ENCODE data around the gene C14orf180.

DNA sequence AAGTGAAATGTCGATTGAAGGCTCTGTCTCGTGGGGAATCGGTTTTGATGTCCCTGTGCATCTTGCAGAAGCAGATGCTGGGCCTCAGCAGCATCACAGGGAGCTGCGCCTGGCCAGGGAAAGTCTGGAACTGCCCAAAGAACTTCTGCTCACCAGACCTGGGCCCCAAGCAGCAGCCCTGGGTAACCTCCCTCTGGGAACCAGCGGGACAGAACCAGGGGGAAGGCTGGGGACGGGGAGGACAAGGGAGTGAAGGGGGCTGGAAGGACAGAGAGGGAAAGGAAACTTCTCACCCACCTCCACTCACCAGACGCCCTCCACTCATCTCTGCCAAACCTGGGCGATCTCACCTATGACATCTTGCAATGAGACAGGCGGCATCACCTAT lies 26.8 kb upstream of the C14orf180 start:
- TF ChIP-seq SRF (IDR thresholded peaks at IDR 0.05; ENCODE audit: low read depth in 2 of 2, low read length in 2 of 2) (no peak), CHD1 (IDR thresholded peaks at IDR 0.05; ENCODE audit: low read depth, low read length) (no peak), TBL1XR1 (IDR thresholded peaks at IDR 0.05; ENCODE audit: low read depth, low read length) (no peak), MTA3 (IDR thresholded peaks at IDR 0.05; ENCODE audit: borderline replicate concordance, low read length) (no peak), SUZ12 (IDR thresholded peaks at IDR 0.05; ENCODE audit: unreplicated experiment) (no peak), EZH2 (IDR thresholded peaks at IDR 0.05; ENCODE audit: borderline replicate concordance, control insufficient read depth, low read depth, low read length) (no peak)
- TF ChIP-seq, protein P1, sequence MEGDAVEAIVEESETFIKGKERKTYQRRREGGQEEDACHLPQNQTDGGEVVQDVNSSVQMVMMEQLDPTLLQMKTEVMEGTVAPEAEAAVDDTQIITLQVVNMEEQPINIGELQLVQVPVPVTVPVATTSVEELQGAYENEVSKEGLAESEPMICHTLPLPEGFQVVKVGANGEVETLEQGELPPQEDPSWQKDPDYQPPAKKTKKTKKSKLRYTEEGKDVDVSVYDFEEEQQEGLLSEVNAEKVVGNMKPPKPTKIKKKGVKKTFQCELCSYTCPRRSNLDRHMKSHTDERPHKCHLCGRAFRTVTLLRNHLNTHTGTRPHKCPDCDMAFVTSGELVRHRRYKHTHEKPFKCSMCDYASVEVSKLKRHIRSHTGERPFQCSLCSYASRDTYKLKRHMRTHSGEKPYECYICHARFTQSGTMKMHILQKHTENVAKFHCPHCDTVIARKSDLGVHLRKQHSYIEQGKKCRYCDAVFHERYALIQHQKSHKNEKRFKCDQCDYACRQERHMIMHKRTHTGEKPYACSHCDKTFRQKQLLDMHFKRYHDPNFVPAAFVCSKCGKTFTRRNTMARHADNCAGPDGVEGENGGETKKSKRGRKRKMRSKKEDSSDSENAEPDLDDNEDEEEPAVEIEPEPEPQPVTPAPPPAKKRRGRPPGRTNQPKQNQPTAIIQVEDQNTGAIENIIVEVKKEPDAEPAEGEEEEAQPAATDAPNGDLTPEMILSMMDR (IDR thresholded peaks at IDR 0.05 in 2 of 3, conservative IDR thresholded peaks at IDR 0.05 in 1 of 3; ENCODE audit: control insufficient read depth in 2 of 3, extremely low read depth in 1 of 3, insufficient read depth in 1 of 3, low read depth in 3 of 3, low read length in 3 of 3), result no peak
- TF ChIP-seq, protein P2, sequence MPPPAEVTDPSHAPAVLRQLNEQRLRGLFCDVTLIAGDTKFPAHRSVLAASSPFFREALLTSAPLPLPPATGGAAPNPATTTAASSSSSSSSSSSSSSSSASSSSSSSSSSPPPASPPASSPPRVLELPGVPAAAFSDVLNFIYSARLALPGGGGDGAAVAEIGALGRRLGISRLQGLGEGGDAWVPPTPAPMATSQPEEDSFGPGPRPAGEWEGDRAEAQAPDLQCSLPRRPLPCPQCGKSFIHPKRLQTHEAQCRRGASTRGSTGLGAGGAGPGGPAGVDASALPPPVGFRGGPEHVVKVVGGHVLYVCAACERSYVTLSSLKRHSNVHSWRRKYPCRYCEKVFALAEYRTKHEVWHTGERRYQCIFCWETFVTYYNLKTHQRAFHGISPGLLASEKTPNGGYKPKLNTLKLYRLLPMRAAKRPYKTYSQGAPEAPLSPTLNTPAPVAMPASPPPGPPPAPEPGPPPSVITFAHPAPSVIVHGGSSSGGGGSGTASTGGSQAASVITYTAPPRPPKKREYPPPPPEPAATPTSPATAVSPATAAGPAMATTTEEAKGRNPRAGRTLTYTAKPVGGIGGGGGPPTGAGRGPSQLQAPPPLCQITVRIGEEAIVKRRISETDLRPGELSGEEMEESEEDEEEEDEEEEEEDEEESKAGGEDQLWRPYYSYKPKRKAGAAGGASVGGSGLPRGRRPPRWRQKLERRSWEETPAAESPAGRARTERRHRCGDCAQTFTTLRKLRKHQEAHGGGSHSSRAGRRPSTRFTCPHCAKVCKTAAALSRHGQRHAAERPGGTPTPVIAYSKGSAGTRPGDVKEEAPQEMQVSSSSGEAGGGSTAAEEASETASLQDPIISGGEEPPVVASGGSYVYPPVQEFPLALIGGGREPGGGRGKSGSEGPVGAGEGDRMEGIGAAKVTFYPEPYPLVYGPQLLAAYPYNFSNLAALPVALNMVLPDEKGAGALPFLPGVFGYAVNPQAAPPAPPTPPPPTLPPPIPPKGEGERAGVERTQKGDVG (CRISPR knock-in tag; IDR thresholded peaks at IDR 0.05), result no peak
- TF ChIP-seq, protein P3, sequence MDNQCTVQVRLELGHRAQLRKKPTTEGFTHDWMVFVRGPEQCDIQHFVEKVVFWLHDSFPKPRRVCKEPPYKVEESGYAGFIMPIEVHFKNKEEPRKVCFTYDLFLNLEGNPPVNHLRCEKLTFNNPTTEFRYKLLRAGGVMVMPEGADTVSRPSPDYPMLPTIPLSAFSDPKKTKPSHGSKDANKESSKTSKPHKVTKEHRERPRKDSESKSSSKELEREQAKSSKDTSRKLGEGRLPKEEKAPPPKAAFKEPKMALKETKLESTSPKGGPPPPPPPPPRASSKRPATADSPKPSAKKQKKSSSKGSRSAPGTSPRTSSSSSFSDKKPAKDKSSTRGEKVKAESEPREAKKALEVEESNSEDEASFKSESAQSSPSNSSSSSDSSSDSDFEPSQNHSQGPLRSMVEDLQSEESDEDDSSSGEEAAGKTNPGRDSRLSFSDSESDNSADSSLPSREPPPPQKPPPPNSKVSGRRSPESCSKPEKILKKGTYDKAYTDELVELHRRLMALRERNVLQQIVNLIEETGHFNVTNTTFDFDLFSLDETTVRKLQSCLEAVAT (IDR thresholded peaks at IDR 0.05), result no peak
- TF ChIP-seq, protein P4, sequence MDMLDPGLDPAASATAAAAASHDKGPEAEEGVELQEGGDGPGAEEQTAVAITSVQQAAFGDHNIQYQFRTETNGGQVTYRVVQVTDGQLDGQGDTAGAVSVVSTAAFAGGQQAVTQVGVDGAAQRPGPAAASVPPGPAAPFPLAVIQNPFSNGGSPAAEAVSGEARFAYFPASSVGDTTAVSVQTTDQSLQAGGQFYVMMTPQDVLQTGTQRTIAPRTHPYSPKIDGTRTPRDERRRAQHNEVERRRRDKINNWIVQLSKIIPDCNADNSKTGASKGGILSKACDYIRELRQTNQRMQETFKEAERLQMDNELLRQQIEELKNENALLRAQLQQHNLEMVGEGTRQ (IDR thresholded peaks at IDR 0.05; ENCODE audit: borderline replicate concordance, low read depth, low read length), result no peak

Measured in GM12878 (cell line).